Colonic mucosa (tissue), 4 donors: ENCODE measurements around the gene RNPEPL1. TPM values are rescaled to one million over a fixed set of nuclear protein-coding genes. Genes with fewer than 3 reads are reported as not detected.

Experiments used
- DNase-seq: peaks from one replicate; pipeline ENCODE4 v3.0.0-alpha.2; 2020
- H3K27ac ChIP-seq: fragments of 200-600 bp; one replicate; pipeline ENCODE4 v1.8.0; 2021
- H3K27me3 ChIP-seq: fragments of 200-600 bp; one replicate; pipeline ENCODE4 v1.8.0; 2021
- H3K36me3 ChIP-seq: fragments of 200-600 bp; one replicate; pipeline ENCODE4 v1.8.0; 2021
- H3K4me1 ChIP-seq: fragments of 200-600 bp; one replicate; pipeline ENCODE4 v1.8.0; 2021; ENCODE audit warnings: mild to moderate bottlenecking
- H3K4me3 ChIP-seq: fragments of 200-600 bp; one replicate; pipeline ENCODE4 v1.8.0; 2021
- H3K9ac ChIP-seq, 2 donors: one replicate each; pipeline ENCODE4 v1.7.0; 2013; ENCODE audit warnings: control low read depth in 2 of 2, low read depth in 2 of 2, low read length in 2 of 2
- H3K9me3 ChIP-seq: fragments of 200-600 bp; one replicate; pipeline ENCODE4 v1.8.0; 2021
- CTCF ChIP-seq: fragments of 200-600 bp; IDR thresholded peaks from one replicate; pipeline ENCODE4 v1.8.0; 2022; ENCODE audit warnings: antibody characterized with exemption, mild to moderate bottlenecking
- intact Hi-C: fragments of 100-400 bp; cut with DNase I; formaldehyde crosslinking; loops from one replicate; pipeline ENCODE4 v1.14.1; 2022
- total RNA-seq, 2 donors: library from RNA; stranded (reverse); fragmentation: NEBNext Ultra II Directional in 1 of 2; extraction: Animal tissue kit (Norgen Biotek cat#: 25700) in 1 of 2; gene quantifications; one replicate each; pipeline ENCODE4 v1.2.1, GENCODE V29; 2021
- donor health status: healthy.
- donor health status: DM: no; HTN: no; CAD: no.
- donor health status: DM: no; HTN: no; CAD: no.

The RNPEPL1 gene
- total RNA-seq, 2 donors from 2014 or later, result 87.2 to 108 TPM

- Histone ChIP-seq H3K4me3 (peak overlapping the region; percentile 99), H3K9me3 (no peaks in the 10 kb centered on the region), H3K27me3 (no peaks in the 10 kb centered on the region), H3K27ac (no peak overlapping the region), H3K36me3 (no peaks in the 10 kb centered on the region), H3K9ac (peak overlapping the region; percentile 85 to 89), H3K4me1 (peaks cover 15% of the 10 kb centered on the region)
- DNase-seq, result no peak
- no peak for TF ChIP-seq CTCF
- intact Hi-C loops, result no loop called here
These were observed 16.8 kb downstream of the RNPEPL1 start for GRCh38 chr2:240585101-240585500.

DNA sequence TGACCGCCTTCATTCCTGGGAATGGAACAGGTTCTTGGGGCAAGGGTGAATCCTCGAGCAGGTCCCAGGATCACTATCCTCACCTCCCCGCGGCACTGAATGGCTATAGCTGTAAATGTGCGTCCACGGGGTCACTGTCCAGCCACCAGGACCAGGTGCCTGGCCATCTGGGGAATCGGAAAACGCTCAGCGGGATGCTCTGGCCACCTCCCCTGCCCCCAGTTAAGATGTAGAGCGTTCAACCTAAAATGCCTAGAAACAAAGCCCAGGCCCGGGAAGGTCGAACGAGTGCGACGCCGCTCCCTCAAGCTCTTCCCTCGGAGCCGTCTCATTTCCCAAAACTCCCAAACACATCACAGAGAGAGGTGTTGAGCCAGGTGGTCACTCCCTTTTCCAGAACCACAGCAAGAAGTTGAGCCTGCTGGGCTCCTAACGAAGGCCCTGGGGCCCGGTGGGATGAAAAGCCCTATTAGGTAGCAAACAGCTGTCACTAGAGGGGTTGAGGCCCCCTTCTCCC, 17.5 kb downstream of the RNPEPL1 start:
- no peaks in the 10 kb centered on the region for H3K36me3 ChIP-seq
- H3K9me3 ChIP-seq, result no peaks in the 10 kb centered on the region
- H3K27ac ChIP-seq, result peak overlapping the region; percentile 96
- peaks cover 15% of the 10 kb centered on the region for H3K4me1 ChIP-seq
- intact Hi-C loops, result no loop called here
- H3K9ac ChIP-seq, result peak overlapping the region; percentile 85 to 89
- DNase-seq, result no peak
- H3K27me3 ChIP-seq, result no peaks in the 10 kb centered on the region
- no peak for TF ChIP-seq CTCF
- H3K4me3 ChIP-seq, result peak overlapping the region; percentile 99

DNA sequence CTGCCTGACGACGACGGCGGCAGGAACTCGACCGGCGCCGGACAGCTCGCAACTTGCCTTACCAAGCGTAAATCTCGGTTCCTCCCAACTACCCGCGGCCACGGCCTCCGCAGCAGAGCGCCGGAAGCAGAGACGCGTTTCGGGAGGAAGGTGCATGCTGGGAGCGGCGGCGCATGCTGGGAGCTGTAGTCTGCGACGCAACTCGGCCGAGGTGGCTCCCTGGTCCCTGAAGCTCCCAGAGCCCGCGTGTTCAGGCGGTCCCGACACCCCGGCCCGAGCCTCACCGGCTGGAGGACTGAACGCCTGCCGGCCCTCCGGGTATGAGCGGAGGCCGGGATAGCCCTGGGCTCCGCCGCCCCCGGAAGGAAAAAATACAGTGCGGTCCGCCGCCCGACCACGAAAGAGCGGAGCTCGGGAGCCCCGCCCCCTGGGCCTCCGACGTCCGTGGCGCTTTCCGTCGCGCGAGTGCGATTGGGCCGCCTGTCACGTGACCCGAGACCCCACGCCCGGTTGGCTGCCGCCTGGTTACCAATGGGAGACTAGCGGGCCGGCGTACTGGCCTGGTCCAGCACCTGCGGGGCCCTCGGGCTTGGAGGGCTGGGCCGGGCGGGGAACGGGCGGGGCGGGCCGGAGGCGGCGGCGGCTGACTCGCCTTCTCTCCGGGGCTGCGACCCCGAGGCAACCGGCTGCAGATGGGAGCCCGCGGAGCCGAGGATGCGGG, 18.1 kb downstream of the RNPEPL1 start, which contains the start of gene CAPN10:
TSS of gene CAPN10 (plus strand) at position 537 of the 721 bp plus-strand sequence. CDS start at position 715, 178 bp downstream.
- peak; percentile 98 for DNase-seq
- Histone ChIP-seq H3K9me3 (no peaks in the 10 kb centered on the region), H3K4me1 (peaks cover 15% of the 10 kb centered on the region), H3K27ac (peak within 1 kb of the TSS; percentile 96), H3K9ac (peak within 1 kb of the TSS; percentile 87 to 89), H3K4me3 (peak within 1 kb of the TSS; percentile 99), H3K36me3 (no peaks in the 10 kb centered on the region), H3K27me3 (no peaks in the 10 kb centered on the region)
- no peak for TF ChIP-seq CTCF
- intact Hi-C loops, result no loop called here

DNA sequence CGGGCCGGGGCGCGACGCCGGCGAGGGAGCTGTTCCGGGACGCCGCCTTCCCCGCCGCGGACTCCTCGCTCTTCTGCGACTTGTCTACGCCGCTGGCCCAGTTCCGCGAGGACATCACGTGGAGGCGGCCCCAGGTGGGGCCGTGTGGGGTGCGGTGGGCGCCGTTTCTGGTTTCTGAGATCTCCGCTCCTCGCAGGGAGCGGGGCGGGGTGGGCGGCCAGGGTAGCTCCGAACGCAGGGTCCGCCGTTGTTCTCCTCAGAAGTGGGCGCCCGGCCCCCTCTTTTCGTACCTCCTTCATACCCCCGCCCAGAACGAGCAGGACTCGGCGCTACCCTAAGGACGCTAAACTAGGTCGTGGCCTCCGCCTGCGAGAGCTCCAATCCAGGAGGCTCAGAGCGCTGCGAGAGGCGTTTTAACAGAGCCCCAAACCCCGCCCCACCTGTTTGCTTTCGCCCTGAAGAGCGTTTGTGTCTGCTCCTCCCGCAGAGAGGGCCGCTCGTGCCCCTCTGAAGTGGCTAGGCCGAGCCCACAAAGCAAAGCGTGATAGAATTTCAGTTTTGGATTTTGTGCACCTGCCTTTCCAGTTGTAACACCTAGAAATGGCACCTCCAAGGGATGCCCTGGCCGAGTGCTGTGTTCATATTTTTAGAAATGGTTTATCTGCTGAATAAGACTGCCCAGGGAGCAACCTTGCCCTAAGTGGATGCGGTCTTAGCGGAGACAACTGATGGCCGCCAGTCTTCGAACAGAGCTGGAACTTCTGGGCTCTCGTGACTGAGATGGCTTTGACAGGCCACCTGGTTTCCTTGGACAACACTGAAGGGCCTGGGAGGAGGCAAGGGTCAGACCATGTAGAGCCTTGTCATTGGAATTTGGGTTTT, 18.9 kb downstream of the RNPEPL1 start:
- no peak for TF ChIP-seq CTCF
- peaks cover 4% of the 10 kb centered on the region for H3K36me3 ChIP-seq
- no peaks in the 10 kb centered on the region for H3K9me3 ChIP-seq
- peak overlapping the region; percentile 96 for H3K27ac ChIP-seq
- intact Hi-C loops, result no loop called here
- H3K9ac ChIP-seq, result peak overlapping the region; percentile 87 to 89
- H3K4me1 ChIP-seq, result peaks cover 15% of the 10 kb centered on the region
- H3K4me3 ChIP-seq, result peak overlapping the region; percentile 99
- no peaks in the 10 kb centered on the region for H3K27me3 ChIP-seq
- peak; percentile 72 for DNase-seq

GRCh38 chr2:240588006-240588655, 19.8 kb downstream of the RNPEPL1 start:
- Histone ChIP-seq H3K27ac (no peak overlapping the region), H3K9ac (peak overlapping the region in 1 of 2 donors; percentile 33), H3K27me3 (no peaks in the 10 kb centered on the region), H3K4me1 (peaks cover 15% of the 10 kb centered on the region), H3K36me3 (peaks cover 6% of the 10 kb centered on the region), H3K9me3 (no peaks in the 10 kb centered on the region), H3K4me3 (no peak overlapping the region)
- intact Hi-C loops, result no loop called here
- no peak for DNase-seq
- TF ChIP-seq CTCF, result no peak
